ENCODE measurements around the gene NRL.

- TF ChIP-seq EZH2 (IDR thresholded peaks at IDR 0.05) (no peak), POLR2AphosphoS5 (IDR thresholded peaks at IDR 0.05; ENCODE audit: borderline replicate concordance, low read depth, low read length) (peak; percentile 75), FOXP2 (optimal IDR thresholded peaks at IDR 0.05; ENCODE audit: control extremely low read depth, extremely low read length, insufficient read depth) (no peak)
Observed at GRCh38 chr14:24036169-24036962, 78.4 kb downstream of the NRL start.

Measured in SK-N-MC (cell line).